Measurements from ENCODE around the gene KRAS.

KRAS gene

GRCh38 chr12:25197608-25198007, 53.1 kb downstream of the KRAS start:
- TF ChIP-seq, protein P1, sequence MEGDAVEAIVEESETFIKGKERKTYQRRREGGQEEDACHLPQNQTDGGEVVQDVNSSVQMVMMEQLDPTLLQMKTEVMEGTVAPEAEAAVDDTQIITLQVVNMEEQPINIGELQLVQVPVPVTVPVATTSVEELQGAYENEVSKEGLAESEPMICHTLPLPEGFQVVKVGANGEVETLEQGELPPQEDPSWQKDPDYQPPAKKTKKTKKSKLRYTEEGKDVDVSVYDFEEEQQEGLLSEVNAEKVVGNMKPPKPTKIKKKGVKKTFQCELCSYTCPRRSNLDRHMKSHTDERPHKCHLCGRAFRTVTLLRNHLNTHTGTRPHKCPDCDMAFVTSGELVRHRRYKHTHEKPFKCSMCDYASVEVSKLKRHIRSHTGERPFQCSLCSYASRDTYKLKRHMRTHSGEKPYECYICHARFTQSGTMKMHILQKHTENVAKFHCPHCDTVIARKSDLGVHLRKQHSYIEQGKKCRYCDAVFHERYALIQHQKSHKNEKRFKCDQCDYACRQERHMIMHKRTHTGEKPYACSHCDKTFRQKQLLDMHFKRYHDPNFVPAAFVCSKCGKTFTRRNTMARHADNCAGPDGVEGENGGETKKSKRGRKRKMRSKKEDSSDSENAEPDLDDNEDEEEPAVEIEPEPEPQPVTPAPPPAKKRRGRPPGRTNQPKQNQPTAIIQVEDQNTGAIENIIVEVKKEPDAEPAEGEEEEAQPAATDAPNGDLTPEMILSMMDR (IDR thresholded peaks at IDR 0.05; ENCODE audit: insufficient read depth, missing control alignments), result no peak
- DNase-seq (ENCODE audit: insufficient read length, low spot score) (no peak), FAIRE-seq (no peak)

DNA sequence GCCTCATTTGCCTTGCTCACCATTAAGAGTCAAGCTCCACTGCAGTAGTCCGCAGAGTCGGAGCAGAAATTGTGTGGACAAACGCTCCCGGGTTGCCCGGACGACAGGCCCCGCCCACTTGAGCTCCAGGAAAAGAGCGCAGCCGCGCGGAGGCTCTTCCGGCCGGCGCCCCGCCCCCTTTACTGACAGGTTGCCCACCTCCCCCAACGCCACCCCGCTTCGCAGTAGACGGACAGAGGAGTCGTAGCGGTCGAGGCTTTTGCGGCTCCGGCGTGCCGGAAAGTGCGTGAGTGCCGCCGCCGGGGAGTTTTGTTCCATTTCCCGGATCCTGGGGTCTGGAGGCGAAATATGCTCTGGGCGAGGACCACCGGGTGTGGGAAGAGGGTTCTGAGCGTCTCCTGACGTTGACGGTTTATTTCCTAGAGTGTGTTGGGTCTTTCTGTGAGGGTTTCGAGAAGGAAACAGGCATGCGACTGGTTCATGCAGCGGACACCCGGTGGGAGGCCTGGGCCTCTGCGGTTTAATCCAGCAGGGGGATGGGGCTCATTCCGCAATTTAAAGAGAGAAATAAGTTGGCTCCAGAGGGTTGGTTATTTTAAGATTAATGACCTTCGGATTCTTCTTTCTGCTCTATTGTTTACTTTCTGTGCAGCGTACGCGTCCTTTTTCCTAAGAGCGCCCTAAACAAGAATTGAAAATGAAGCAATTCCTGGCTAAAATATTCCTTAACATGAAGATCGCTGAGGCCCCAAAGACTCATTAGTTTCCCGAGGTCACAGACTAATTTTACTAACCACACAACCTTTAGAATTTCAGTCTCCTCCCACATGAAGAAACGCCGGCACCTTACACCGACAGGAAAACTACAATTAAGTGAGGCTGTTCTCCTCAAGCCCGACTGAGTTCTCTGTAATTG, 55.4 kb downstream of the KRAS start, which contains the start of the genes DNAI7 and ETFRF1:
TSS of gene DNAI7 (minus strand) at position 105 of the 916 bp plus-strand sequence. CDS start at position 23, 82 bp downstream.
TSS of gene ETFRF1 (plus strand) at position 182 of the 916 bp plus-strand sequence. CDS start 8,720 bp downstream, outside the sequence.
- TF ChIP-seq, protein P1 (IDR thresholded peaks at IDR 0.05; ENCODE audit: insufficient read depth, missing control alignments), result no peak
- FAIRE-seq, result no peak

GRCh38 chr12:25194722-25195055, 56.0 kb downstream of the KRAS start:
- TF ChIP-seq, protein P1 (IDR thresholded peaks at IDR 0.05; ENCODE audit: insufficient read depth, missing control alignments), result no peak
- FAIRE-seq (no peak), DNase-seq (ENCODE audit: insufficient read length, low spot score) (no peak)

More for the DNA sequence above, 55.4 kb downstream of the KRAS start, which contains the start of the genes DNAI7 and ETFRF1:
- DNase-seq (ENCODE audit: insufficient read length, low spot score), result peak; percentile 51

GRCh38 chr12:25194214-25194613, 56.5 kb downstream of the KRAS start:
- DNase-seq (ENCODE audit: insufficient read length, low spot score) (no peak), FAIRE-seq (no peak)
- TF ChIP-seq, protein P1 (IDR thresholded peaks at IDR 0.05; ENCODE audit: insufficient read depth, missing control alignments), result no peak

GRCh38 chr12:25190793-25191192, 59.9 kb downstream of the KRAS start:
- no peak for DNase-seq (ENCODE audit: insufficient read length, low spot score)
- FAIRE-seq, result no peak
- TF ChIP-seq, protein P1 (IDR thresholded peaks at IDR 0.05; ENCODE audit: insufficient read depth, missing control alignments), result no peak

DNA sequence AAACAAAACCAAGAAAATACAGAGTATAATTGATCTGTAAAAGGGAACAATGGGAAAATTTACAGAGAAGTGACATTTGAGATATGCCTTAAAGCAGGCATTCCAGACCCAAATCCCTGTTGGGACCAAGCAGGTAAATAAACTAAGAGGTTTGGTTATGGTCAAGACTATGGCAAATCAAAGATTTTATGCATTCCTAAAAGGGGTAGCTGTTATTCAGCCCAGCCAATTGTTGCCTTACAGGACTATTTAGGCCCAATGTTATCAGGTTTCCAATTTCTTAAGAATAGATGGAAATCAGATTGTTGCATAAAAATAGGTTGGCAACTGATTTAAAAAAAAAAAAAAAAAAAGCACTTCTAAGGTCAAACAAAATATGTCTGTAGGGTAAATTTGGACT, 61.1 kb downstream of the KRAS start:
- DNase-seq (ENCODE audit: insufficient read length, low spot score) (no peak), FAIRE-seq (no peak)
- TF ChIP-seq, protein P1 (IDR thresholded peaks at IDR 0.05; ENCODE audit: insufficient read depth, missing control alignments), result no peak

DNA sequence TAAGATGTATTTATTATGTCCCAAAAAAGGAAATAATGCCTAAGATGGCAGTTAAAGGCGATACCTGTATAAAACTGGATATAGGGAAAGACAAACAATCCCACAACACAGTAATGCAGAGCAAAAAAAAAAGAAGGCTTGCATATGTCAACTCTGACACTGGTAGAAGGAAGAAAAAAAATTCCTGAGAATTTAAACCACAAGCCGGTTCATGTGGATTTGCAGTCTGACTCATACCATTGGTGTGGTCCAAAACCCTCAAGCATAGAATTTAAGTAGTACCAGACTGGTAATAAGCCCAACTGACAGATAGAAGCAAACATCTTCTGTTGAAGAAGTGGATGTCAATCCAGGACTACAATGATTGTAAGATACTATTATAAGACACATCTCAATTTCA, 62.9 kb downstream of the KRAS start:
- DNase-seq (ENCODE audit: insufficient read length, low spot score) (no peak), FAIRE-seq (no peak)
- TF ChIP-seq, protein P1 (IDR thresholded peaks at IDR 0.05; ENCODE audit: insufficient read depth, missing control alignments), result no peak
